Uterus (tissue), 2 donors: ENCODE measurements around the gene SRGAP2C.
"Not testable (repeated sequence)": the region's sequence is repeated elsewhere in the genome, so short reads cannot be mapped to it uniquely, and the experiment has no call there.

Experiments used
- POLR2A ChIP-seq, 2 donors: fragments of 450-650 bp; IDR thresholded peaks; one replicate each; pipeline ENCODE4 v1.6.1; 2016; ENCODE audit warnings: antibody characterized with exemption in 2 of 2, mild to moderate bottlenecking in 1 of 2, moderate library complexity in 1 of 2
- TF ChIP-seq, protein P1 (sequence below), 4 experiments: fragments of 200-600 bp in 2 of 4; fragments of 450-650 bp in 2 of 4; sonication (generic) in 2 of 4; IDR thresholded peaks; one replicate each; pipeline ENCODE4 v1.5.1; 2016 to 2019; ENCODE audit warnings: antibody characterized with exemption in 4 of 4, mild to moderate bottlenecking in 2 of 4, moderate library complexity in 1 of 4

DNA sequence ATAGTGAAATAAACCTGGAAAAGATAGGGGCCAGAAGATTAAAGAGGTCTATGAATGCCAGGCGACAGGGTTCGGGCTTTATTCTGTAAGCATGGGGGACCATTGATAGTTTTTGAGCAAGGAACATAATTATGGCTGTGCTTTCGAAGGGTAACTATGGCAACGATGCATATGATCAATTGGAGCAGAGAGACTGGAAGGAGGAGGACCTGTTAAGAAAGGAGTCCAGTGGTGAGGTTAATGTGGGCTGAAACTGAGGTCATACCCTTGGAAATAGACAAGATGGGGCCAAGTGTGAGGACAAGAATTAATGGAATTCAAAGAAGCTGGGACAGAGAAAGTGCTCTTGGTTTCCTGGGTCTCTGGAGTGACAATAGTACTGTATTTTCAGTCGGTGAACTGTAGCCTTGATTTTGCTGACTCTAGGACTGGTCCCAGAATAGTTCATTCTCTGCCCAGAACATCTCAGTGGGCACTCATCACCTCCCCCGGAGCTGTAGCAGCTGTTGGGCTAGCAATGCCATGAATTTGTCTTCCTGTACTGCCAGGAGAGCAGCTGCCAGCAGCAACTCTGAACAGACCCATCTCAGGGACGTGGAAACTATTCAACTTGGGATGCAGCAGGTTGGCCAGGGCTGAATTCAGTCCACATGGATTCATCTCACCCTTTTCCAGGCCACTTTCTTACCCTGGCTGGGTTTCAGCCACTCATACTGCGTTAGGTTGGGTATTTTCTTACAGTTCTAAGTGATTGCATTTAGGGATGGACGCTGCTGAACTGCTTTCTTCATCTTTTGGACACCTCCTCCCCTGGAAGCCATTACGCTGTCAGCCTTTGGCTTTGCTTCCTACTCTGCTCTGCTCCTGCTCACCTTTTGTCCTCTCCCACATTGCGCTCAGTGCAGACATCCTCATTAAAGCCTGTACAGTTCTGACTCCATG lies 108.8 kb downstream of the SRGAP2C start:
- TF ChIP-seq, protein P1, sequence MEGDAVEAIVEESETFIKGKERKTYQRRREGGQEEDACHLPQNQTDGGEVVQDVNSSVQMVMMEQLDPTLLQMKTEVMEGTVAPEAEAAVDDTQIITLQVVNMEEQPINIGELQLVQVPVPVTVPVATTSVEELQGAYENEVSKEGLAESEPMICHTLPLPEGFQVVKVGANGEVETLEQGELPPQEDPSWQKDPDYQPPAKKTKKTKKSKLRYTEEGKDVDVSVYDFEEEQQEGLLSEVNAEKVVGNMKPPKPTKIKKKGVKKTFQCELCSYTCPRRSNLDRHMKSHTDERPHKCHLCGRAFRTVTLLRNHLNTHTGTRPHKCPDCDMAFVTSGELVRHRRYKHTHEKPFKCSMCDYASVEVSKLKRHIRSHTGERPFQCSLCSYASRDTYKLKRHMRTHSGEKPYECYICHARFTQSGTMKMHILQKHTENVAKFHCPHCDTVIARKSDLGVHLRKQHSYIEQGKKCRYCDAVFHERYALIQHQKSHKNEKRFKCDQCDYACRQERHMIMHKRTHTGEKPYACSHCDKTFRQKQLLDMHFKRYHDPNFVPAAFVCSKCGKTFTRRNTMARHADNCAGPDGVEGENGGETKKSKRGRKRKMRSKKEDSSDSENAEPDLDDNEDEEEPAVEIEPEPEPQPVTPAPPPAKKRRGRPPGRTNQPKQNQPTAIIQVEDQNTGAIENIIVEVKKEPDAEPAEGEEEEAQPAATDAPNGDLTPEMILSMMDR (IDR thresholded peaks at IDR 0.05) = not testable (repeated sequence)
- TF ChIP-seq POLR2A (IDR thresholded peaks at IDR 0.05) = not testable (repeated sequence)
